GM12873 (cell line): ENCODE data around the gene PPP1R15B.

Experiments
- CTCF ChIP-seq: IDR thresholded peaks from 2 replicates; pipeline ENCODE4 v1.5.1; 2012; ENCODE audit warnings: low read depth, mild to moderate bottlenecking, moderate library complexity, low read length, control low read depth; ENCODE audit not compliant: insufficient read depth; ENCODE audit errors: missing control alignments

PPP1R15B gene

GRCh38 chr1:204411451-204412204 is at the start of gene PPP1R15B:
Gene PPP1R15B (minus strand): TSS chr1:204411817. CDS start chr1:204411411, 406 bp downstream.
- no peak for TF ChIP-seq CTCF

- no peak for TF ChIP-seq CTCF
These were observed 48.7 kb upstream of the PPP1R15B start for GRCh38 chr1:204460346-204460745.

GRCh38 chr1:204459706-204460105 is 48.1 kb upstream of the PPP1R15B start:
- no peak for TF ChIP-seq CTCF

- TF ChIP-seq CTCF = no peak
These were observed 46.0 kb upstream of the PPP1R15B start for GRCh38 chr1:204457666-204458065.

- TF ChIP-seq CTCF = no peak
These were observed 45.3 kb upstream of the PPP1R15B start for GRCh38 chr1:204456826-204457442.

GRCh38 chr1:204455831-204456145 is 44.2 kb upstream of the PPP1R15B start:
- no peak for TF ChIP-seq CTCF

GRCh38 chr1:204455063-204455830 is 43.6 kb upstream of the PPP1R15B start:
- no peak for TF ChIP-seq CTCF
